PC-3 (cell line): ENCODE data around the gene SARDH.

ENCODE experiments used
- CTCF ChIP-seq: fragments of 300-600 bp; sonication (generic); conservative IDR thresholded peaks from 2 replicates; pipeline ENCODE4 v1.5.1; 2017; ENCODE audit warnings: antibody characterized with exemption, low read depth, mild to moderate bottlenecking, low read length
- EZH2 ChIP-seq: fragments of 300-600 bp; sonication (generic); IDR thresholded peaks from one replicate; pipeline ENCODE4 v1.6.1; 2017; ENCODE audit warnings: antibody characterized with exemption, mild to moderate bottlenecking, low read length; ENCODE audit not compliant: unreplicated experiment
- EZH2phosphoT487 ChIP-seq: fragments of 300-600 bp; sonication (generic); IDR thresholded peaks from 2 replicates; pipeline ENCODE4 v1.6.1; 2018; ENCODE audit warnings: mild to moderate bottlenecking, antibody characterized with exemption, low read length, borderline replicate concordance

GRCh38 chr9:133715295-133715865 lies 22.8 kb downstream of the SARDH start:
- no peak for TF ChIP-seq CTCF
- no peak for TF ChIP-seq EZH2
- TF ChIP-seq EZH2phosphoT487, result no peak
